Measurements from ENCODE around the gene ISLR.

The ISLR gene

GRCh38 chr15:74184582-74185091 is 11.1 kb downstream of the ISLR start:
- TF ChIP-seq CTCF (conservative IDR thresholded peaks at IDR 0.05), result no peak
- TF ChIP-seq ZFX (IDR thresholded peaks at IDR 0.05), result no peak
- no peak overlapping the region for H3K27ac ChIP-seq

GRCh38 chr15:74185710-74186348 is 12.3 kb downstream of the ISLR start:
- TF ChIP-seq CTCF (conservative IDR thresholded peaks at IDR 0.05) (no peak), ZFX (IDR thresholded peaks at IDR 0.05) (no peak)
- H3K27ac ChIP-seq, result no peak overlapping the region

- no peak overlapping the region for H3K27ac ChIP-seq
- TF ChIP-seq ZFX (IDR thresholded peaks at IDR 0.05) (no peak), CTCF (conservative IDR thresholded peaks at IDR 0.05) (no peak)
Measured at GRCh38 chr15:74188216-74188615, 14.7 kb downstream of the ISLR start.

GRCh38 chr15:74191798-74192197 is 18.3 kb downstream of the ISLR start:
- H3K27ac ChIP-seq, result no peak overlapping the region
- no peak for TF ChIP-seq ZFX (IDR thresholded peaks at IDR 0.05)
- no peak for TF ChIP-seq CTCF (conservative IDR thresholded peaks at IDR 0.05)

- TF ChIP-seq ZFX (IDR thresholded peaks at IDR 0.05), result no peak
- no peak for TF ChIP-seq CTCF (conservative IDR thresholded peaks at IDR 0.05)
- no peak overlapping the region for H3K27ac ChIP-seq
Measured at GRCh38 chr15:74192751-74193150, 19.2 kb downstream of the ISLR start.

- H3K27ac ChIP-seq, result no peak overlapping the region
- TF ChIP-seq CTCF (conservative IDR thresholded peaks at IDR 0.05), result no peak
- TF ChIP-seq ZFX (IDR thresholded peaks at IDR 0.05), result no peak
Measured at GRCh38 chr15:74193299-74193718, 19.8 kb downstream of the ISLR start.

- H3K27ac ChIP-seq, result no peak overlapping the region
- TF ChIP-seq ZFX (IDR thresholded peaks at IDR 0.05), result no peak
- TF ChIP-seq CTCF (conservative IDR thresholded peaks at IDR 0.05), result no peak
Measured at GRCh38 chr15:74193905-74194304, 20.4 kb downstream of the ISLR start.
